IPS DF 19.7 (cell line): ENCODE measurements around the gene CCDC57.

Experiments used
- DNase-seq: peaks from one replicate; pipeline ENCODE4 v3.0.0-alpha.2; 2013; ENCODE audit warnings: low read depth, low spot score

The CCDC57 gene

GRCh38 chr17:82063424-82064415, 148.9 kb downstream of the CCDC57 start:
- DNase-seq: no peak

- no peak for DNase-seq
Measured at GRCh38 chr17:82062984-82063368, 149.7 kb downstream of the CCDC57 start.

- DNase-seq: no peak
Measured at GRCh38 chr17:82062076-82062983, 150.3 kb downstream of the CCDC57 start.

GRCh38 chr17:82061047-82061925, 151.4 kb downstream of the CCDC57 start:
- no peak for DNase-seq

GRCh38 chr17:82060614-82061013, 152.0 kb downstream of the CCDC57 start:
- DNase-seq: no peak

GRCh38 chr17:82060001-82060380, 152.7 kb downstream of the CCDC57 start:
- DNase-seq: no peak

- no peak for DNase-seq
Measured at GRCh38 chr17:82059272-82060000, 153.2 kb downstream of the CCDC57 start.

GRCh38 chr17:82058855-82059249, 153.8 kb downstream of the CCDC57 start:
- DNase-seq: no peak

GRCh38 chr17:82058230-82058854, 154.3 kb downstream of the CCDC57 start:
- DNase-seq: no peak

GRCh38 chr17:82056729-82057621, 155.7 kb downstream of the CCDC57 start:
- no peak for DNase-seq

GRCh38 chr17:82055965-82056728, 156.5 kb downstream of the CCDC57 start:
- no peak for DNase-seq

- DNase-seq: no peak
Measured at GRCh38 chr17:82055023-82055964, 157.3 kb downstream of the CCDC57 start.

GRCh38 chr17:82054351-82055022, 158.2 kb downstream of the CCDC57 start:
- no peak for DNase-seq

- DNase-seq: no peak
Measured at GRCh38 chr17:82053556-82054263, 158.9 kb downstream of the CCDC57 start.

- no peak for DNase-seq
Measured at GRCh38 chr17:82053130-82053529, 159.5 kb downstream of the CCDC57 start.

- no peak for DNase-seq
Measured at GRCh38 chr17:82052638-82053059, 160.0 kb downstream of the CCDC57 start.
